ENCODE results near the gene BCL11A.

DNA sequence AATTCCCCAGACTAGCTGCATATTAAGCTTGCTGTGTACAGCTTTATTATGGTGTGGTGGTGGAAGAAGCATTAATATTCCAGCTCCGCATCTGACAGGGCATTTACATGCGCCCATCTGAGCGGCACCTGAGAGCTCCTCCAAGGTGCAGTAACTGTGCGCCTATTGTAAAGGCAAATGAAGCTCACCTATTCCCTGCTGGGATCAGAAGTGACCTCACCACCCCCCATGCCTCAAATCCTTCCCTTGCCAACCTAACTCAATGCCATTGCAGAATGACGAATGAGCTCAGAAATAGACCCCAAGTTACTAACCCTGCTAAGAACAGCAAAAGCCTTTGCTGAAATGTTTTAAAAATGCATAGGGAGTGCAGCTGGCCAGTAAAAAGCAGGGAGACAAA, 14.3 kb downstream of the BCL11A start:
- TF ChIP-seq EZH2 (IDR thresholded peaks at IDR 0.05; ENCODE audit: insufficient read depth, poor library complexity, severe bottlenecking) (no peak), EZH2phosphoT487 (IDR thresholded peaks at IDR 0.05; ENCODE audit: insufficient read depth, low read depth) (no peak)

Measured in GM23248 (cell line).